Astrocyte (in vitro differentiated cells and primary cell): ENCODE measurements around the gene ST6GALNAC1. TPM values are rescaled to one million over a fixed set of nuclear protein-coding genes. Genes with fewer than 3 reads are reported as not detected.
"Not testable (repeated sequence)": the region's sequence is repeated elsewhere in the genome, so short reads cannot be mapped to it uniquely, and the experiment has no call there.

Experiments used
- DNase-seq: peaks from one replicate; pipeline ENCODE4 v3.0.0-alpha.2; 2010; ENCODE audit warnings: low read depth
- FAIRE-seq: peaks from 2 replicates; lab custom pipeline; 2011; peaks lifted over from hg19 to GRCh38; lab: Jason Lieb, UNC
- H2AFZ ChIP-seq: 2 replicates; pipeline ENCODE4 v1.6.0; 2012; ENCODE audit warnings: low read depth, low read length, inconsistent platforms
- H3K27ac ChIP-seq: 2 replicates; pipeline ENCODE4 v1.5.1; 2011; ENCODE audit warnings: low read depth, low read length, inconsistent platforms
- H3K27me3 ChIP-seq: 2 replicates; pipeline ENCODE4 v1.6.0; 2011; ENCODE audit warnings: low read length, inconsistent platforms; ENCODE audit not compliant: insufficient read depth
- H3K36me3 ChIP-seq: 2 replicates; pipeline ENCODE4 v1.5.1; 2011; ENCODE audit warnings: low read length, inconsistent platforms; ENCODE audit not compliant: insufficient read depth
- H3K4me1 ChIP-seq: 2 replicates; pipeline ENCODE4 v1.5.1; 2011; ENCODE audit warnings: low read length, inconsistent platforms; ENCODE audit not compliant: insufficient read depth
- H3K4me2 ChIP-seq: 2 replicates; pipeline ENCODE4 v1.6.0; 2012; ENCODE audit warnings: low read length, inconsistent platforms
- H3K4me3 ChIP-seq: 2 replicates; pipeline ENCODE4 v1.5.1; 2011; ENCODE audit warnings: low read depth, mild to moderate bottlenecking, low read length, inconsistent platforms; ENCODE audit not compliant: insufficient read depth
- H3K79me2 ChIP-seq: 2 replicates; pipeline ENCODE4 v1.6.0; 2012; ENCODE audit warnings: mild to moderate bottlenecking, low read length, inconsistent platforms; ENCODE audit not compliant: insufficient read depth
- H3K9ac ChIP-seq: 2 replicates; pipeline ENCODE4 v1.6.0; 2012; ENCODE audit warnings: mild to moderate bottlenecking, low read length, inconsistent platforms
- H3K9me3 ChIP-seq: 2 replicates; pipeline ENCODE4 v1.5.1; 2012; ENCODE audit warnings: low read depth, mild to moderate bottlenecking, low read length, inconsistent platforms; ENCODE audit not compliant: insufficient read depth
- H4K20me1 ChIP-seq: 2 replicates; pipeline ENCODE4 v1.6.0; 2012; ENCODE audit warnings: low read length, inconsistent platforms; ENCODE audit not compliant: insufficient read depth
- H3K27ac Mint-ChIP-seq: one replicate; pipeline ENCODE4 v1.8.0; 2021; ENCODE audit warnings: mild to moderate bottlenecking, mixed read lengths; ENCODE audit not compliant: unreplicated experiment
- H3K27me3 Mint-ChIP-seq: one replicate; pipeline ENCODE4 v1.8.0; 2021; ENCODE audit warnings: low read depth, mixed read lengths; ENCODE audit not compliant: unreplicated experiment
- H3K36me3 Mint-ChIP-seq: one replicate; pipeline ENCODE4 v1.8.0; 2021; ENCODE audit warnings: low read depth, mixed read lengths; ENCODE audit not compliant: unreplicated experiment
- H3K4me1 Mint-ChIP-seq: one replicate; pipeline ENCODE4 v1.8.0; 2021; ENCODE audit warnings: low read depth, mixed read lengths; ENCODE audit not compliant: unreplicated experiment
- H3K4me3 Mint-ChIP-seq: one replicate; pipeline ENCODE4 v1.8.0; 2021; ENCODE audit warnings: mild to moderate bottlenecking, moderate library complexity, mixed read lengths; ENCODE audit not compliant: unreplicated experiment
- H3K9me3 Mint-ChIP-seq: one replicate; pipeline ENCODE4 v1.8.0; 2021; ENCODE audit warnings: mild to moderate bottlenecking, mixed read lengths; ENCODE audit not compliant: unreplicated experiment
- CTCF ChIP-seq: IDR thresholded peaks from 2 replicates; pipeline ENCODE4 v1.5.1; 2011; ENCODE audit warnings: low read depth, mild to moderate bottlenecking, inconsistent platforms, low read length, moderate library complexity; ENCODE audit not compliant: insufficient read depth
- EZH2 ChIP-seq: IDR thresholded peaks from 2 replicates; pipeline ENCODE4 v1.6.1; 2012; ENCODE audit warnings: mild to moderate bottlenecking, low read length, inconsistent platforms; ENCODE audit not compliant: insufficient read depth
- total RNA-seq: library from RNA; stranded (reverse); gene quantifications from 2 replicates; pipeline ENCODE4 v1.2.1, GENCODE V29; 2021

The ST6GALNAC1 gene
- total RNA-seq, 1 donor from 2014 or later, result not detected

DNA sequence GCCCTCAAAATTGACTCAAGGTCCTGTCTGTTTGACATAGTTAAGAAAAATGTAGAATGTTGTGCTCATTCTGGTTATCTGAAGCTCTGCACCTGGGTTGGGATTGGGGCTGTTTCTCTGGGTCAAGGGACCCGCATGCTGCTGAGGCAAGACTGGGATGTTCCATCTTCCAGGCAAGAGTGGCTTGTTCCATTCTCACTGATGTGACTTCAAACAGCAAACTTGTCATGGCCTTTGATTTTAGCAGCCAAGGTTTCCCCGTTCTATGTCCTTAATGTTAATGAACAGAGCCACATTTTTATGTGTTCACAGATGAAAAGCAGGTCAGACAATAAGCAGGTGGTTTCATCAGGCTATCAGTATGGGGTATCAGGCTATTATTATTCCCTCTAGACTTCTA is 25.7 kb downstream of the ST6GALNAC1 start:
- Histone ChIP-seq H3K4me2 (no peak overlapping the region), H3K4me1 (no peaks in the 10 kb centered on the region), H3K9me3 (no peaks in the 10 kb centered on the region), H4K20me1 (no peaks in the 10 kb centered on the region), H3K27ac (no peak overlapping the region), H3K36me3 (no peaks in the 10 kb centered on the region), H3K4me3 (no peak overlapping the region), H3K9ac (no peak overlapping the region), H2AFZ (no peak overlapping the region), H3K79me2 (no peaks in the 10 kb centered on the region), H3K27me3 (no peaks in the 10 kb centered on the region)
- FAIRE-seq (no peak), DNase-seq (no peak)
- Mint-ChIP-seq H3K27ac (no peak overlapping the region), H3K4me1 (peaks cover 2% of the 10 kb centered on the region), H3K4me3 (no peak overlapping the region), H3K36me3 (no peaks in the 10 kb centered on the region), H3K9me3 (no peaks in the 10 kb centered on the region), H3K27me3 (peaks cover 10% of the 10 kb centered on the region)
- TF ChIP-seq EZH2 (no peak), CTCF (no peak)

- no peak overlapping the region for H3K27ac Mint-ChIP-seq
- peaks cover 12% of the 10 kb centered on the region for H3K27me3 Mint-ChIP-seq
- no peaks in the 10 kb centered on the region for H3K9me3 ChIP-seq
- H3K4me1 ChIP-seq, result no peaks in the 10 kb centered on the region
- FAIRE-seq (no peak), DNase-seq (no peak)
- no peak overlapping the region for H3K4me3 Mint-ChIP-seq
- no peaks in the 10 kb centered on the region for H4K20me1 ChIP-seq
- TF ChIP-seq EZH2 (no peak), CTCF (no peak)
- no peak overlapping the region for H3K4me3 ChIP-seq
- H2AFZ ChIP-seq, result no peak overlapping the region
- H3K36me3 ChIP-seq, result no peaks in the 10 kb centered on the region
- no peak overlapping the region for H3K27ac ChIP-seq
- no peak overlapping the region for H3K9ac ChIP-seq
- peaks cover 2% of the 10 kb centered on the region for H3K9me3 Mint-ChIP-seq
- H3K4me1 Mint-ChIP-seq, result peaks cover 2% of the 10 kb centered on the region
- no peaks in the 10 kb centered on the region for H3K79me2 ChIP-seq
- H3K27me3 ChIP-seq, result no peaks in the 10 kb centered on the region
- H3K36me3 Mint-ChIP-seq, result no peaks in the 10 kb centered on the region
- H3K4me2 ChIP-seq, result no peak overlapping the region
Observed at GRCh38 chr17:76614912-76615617, 28.5 kb downstream of the ST6GALNAC1 start.

DNA sequence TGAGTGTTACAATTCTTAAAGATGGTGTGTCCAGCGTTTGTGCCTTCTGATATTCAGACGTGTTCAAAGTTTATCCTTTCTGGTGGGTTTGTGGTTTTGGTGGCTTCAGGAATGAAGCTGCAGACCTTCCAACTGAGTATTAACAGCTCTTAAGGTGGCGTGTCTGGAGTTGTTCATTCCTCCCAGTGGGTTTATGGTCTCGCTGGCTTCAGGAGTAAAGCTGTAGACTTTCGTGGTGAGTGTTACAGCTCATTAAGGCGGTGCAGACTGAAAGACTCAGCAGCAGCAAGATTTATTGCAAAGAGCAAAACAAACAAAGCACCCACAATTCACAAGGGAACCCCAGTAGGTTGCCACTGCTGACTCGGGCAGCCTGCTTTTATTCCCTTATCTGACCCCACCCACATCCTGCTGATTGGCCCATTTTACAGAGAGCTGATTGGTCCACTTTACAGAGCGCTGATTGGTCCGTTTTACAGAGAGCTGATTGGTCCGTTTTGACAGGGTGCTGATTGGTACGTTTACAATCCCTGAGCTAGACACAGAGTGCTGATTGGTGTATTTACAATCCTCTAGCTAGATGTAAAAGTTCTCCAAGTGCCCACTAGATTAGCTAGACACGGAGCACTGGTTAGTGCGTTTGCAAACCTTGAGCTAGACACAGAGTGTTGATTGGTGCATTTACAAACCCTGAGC is 29.3 kb downstream of the ST6GALNAC1 start:
- H3K79me2 ChIP-seq, result not testable (repeated sequence)

More for the DNA sequence above, 29.3 kb downstream of the ST6GALNAC1 start:
- not testable (repeated sequence) for H3K4me3 Mint-ChIP-seq, DNase-seq, FAIRE-seq, H3K9me3 Mint-ChIP-seq, H3K4me1 ChIP-seq, H3K4me2 ChIP-seq, H4K20me1 ChIP-seq, H3K9me3 ChIP-seq, H3K36me3 Mint-ChIP-seq, H3K4me1 Mint-ChIP-seq, H3K27ac Mint-ChIP-seq, H3K27ac ChIP-seq, H3K36me3 ChIP-seq, H3K27me3 ChIP-seq, H3K9ac ChIP-seq, H3K4me3 ChIP-seq, H2AFZ ChIP-seq
- H3K27me3 Mint-ChIP-seq, result peaks cover 11% of the 10 kb centered on the region
